ENCODE results near the gene FOXP1.

Gene FOXP1

DNA sequence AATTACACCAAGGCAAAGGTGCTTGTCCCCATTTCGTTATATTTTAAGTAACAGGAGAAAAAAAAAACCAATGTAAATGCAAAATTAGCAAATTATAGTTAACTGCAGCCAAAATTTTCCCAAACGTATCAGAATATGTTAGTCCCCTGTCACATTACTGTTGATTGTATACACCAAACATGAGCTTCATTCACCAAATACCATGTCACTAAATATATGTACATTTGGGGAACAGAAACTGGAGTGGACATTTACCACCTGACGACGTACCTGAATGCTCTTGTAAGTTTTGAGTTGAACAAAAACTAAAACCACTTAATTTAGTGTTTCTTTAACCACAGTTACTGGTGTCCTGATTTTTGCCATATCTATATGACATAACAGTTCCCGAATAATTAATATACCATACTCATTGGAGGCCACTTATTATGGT lies 3.3 kb upstream of the FOXP1 start:
- no peak for DNase-seq (ENCODE audit: low spot score)

DNA sequence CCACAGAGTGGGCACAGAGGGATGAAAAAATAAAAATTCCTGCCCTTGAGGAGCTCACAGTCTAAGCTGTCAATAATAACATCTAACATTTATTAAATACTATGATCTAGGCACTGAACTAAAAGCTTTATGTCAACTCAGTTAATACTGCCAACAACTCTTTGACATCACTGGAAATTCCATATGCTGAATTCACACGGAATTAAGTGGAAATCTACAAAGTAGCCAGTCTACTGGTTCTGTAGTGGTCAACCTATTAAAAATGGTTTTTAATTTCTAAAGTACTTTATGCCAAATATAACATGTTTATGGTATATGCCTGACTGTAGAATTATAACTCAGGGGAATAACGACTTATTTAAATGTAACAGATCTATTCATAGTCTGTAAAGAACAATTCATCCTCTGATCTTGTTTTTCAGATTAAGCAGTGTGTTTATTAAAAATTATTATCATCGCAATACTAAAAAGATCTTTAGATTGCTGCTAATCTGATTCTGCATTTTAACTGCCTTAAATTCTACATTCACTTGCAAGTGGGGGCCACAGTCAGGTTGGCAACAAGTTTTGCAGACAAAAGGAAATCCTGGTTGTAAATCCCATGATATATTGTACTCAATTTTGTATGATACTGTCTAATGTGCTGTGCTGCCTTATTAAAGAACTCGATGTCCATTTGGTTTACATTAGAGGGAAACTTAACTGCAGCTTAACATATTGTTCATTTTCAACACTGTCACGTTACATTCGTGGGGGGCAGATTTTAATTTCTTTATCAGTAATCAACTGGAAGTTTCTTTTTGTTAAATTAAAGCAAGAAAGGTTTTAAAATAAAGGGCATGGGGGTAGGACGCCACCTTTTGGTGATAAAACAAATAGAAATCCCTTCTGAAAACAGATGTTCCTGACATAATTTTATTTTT lies 2.6 kb upstream of the FOXP1 start:
- DNase-seq (ENCODE audit: low spot score), result peak; percentile 26

GRCh38 chr3:71585131-71585530 lies 1.6 kb upstream of the FOXP1 start:
- DNase-seq (ENCODE audit: low spot score), result no peak

- peak; percentile 32 for DNase-seq (ENCODE audit: low spot score)
Measured at GRCh38 chr3:71584394-71585011, 975 bp upstream of the FOXP1 start.

GRCh38 chr3:71582612-71583565 lies 639 bp downstream of the FOXP1 start:
- DNase-seq (ENCODE audit: low spot score), result peak; percentile 38

DNA sequence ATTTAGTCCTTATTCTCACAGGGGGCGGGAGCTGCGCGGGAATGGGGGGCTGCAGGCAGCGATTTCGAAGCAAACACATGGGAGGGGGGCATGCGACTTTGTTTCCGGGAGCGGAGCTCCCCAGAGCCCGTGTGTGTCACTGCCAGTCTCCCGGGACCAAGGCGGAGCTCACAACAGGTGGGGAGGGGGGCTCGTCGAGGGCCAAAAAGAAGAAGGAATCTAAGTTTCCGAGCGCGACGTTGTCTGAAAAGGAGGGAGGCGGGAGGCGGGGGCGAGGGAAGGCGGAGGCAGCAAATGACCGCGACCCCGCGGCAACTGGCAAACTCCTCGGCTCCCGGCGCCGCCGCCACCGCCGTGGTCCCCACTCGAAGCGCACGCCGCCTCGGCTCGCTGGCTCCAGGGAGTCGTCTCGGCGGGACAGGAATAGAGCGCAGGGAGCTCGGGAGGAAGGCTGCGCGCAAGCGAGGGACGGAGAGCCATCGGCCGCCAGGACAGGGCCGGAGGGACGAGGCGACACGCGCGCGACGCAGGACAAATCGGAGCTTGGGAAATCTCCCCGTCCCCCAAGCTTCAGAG lies 1.4 kb downstream of the FOXP1 start:
- no peak for DNase-seq (ENCODE audit: low spot score)

- peak; percentile 55 for DNase-seq (ENCODE audit: low spot score)
Measured at GRCh38 chr3:71581457-71582035, 2.0 kb downstream of the FOXP1 start.

DNA sequence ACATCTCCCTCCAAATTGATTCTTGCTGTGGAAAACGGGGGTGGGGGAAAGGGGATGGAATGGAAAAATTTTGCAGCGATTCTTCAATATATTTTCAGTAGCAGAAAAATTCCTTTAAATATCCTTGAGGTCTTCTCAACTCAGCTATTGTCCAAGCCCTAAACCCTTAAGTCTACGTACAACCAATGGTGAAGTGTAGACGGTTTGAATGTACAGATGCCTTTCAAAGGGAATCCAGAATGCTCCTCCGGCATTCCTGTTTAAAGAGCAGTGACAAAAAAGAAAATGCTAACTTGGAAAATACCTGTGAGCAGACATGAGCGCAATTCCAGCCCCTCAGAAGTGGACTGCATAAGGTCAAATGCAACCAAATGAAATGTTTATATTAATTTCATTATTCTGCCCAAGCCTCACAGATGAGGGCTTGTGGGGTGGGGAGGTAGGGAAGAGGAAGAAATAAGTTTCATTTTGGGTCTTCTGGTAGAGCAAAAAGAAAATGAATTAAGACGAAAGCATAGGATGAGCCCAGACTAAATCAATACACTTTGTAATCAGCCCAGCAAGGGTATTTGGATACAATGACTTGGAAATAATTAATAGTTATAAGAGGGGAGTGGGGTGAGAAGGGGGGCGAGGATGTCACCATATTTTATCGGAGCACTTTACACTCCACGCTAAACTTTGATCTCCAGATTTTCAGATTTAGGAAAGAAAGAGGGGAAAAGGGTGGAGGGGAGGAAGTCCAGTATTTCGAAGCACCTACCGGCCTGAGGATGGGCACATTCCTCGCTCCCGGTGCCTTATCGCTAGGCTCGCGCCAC lies 2.7 kb downstream of the FOXP1 start:
- DNase-seq (ENCODE audit: low spot score), result no peak

GRCh38 chr3:71579935-71580406 lies 3.6 kb downstream of the FOXP1 start:
- peak; percentile 17 for DNase-seq (ENCODE audit: low spot score)

DNA sequence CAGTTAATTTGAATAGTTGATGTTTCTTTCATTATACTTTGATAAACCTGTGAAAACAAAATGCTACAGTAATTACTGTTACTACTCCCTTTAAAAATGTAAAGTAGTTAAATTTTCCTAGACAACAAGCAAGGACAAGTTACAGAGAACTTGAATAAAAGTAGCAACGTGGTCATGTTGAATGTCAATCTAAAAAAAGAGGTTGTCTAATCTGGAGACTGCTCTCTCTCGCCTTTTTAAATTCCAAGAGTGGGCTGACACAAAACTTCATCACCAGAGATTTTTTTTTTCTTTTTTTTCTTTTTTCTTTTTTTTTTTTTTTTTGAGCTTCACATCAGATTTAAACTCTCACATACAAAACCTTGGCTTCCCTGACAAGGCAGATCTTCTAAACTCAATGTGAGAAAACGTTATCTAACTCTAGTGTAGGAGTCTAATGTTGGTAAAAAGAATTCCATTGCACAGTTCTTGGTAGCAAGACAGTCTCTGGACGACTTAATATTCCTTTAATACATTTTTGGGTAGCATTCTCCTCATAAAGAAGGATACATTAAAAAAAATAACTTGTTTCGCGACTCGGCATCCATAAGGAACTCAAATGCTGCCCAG lies 4.1 kb downstream of the FOXP1 start:
- DNase-seq (ENCODE audit: low spot score), result no peak

- DNase-seq (ENCODE audit: low spot score), result no peak
Measured at GRCh38 chr3:71578054-71578751, 5.3 kb downstream of the FOXP1 start.

GRCh38 chr3:71577011-71577410 lies 6.5 kb downstream of the FOXP1 start:
- DNase-seq (ENCODE audit: low spot score), result no peak

GRCh38 chr3:71575433-71575832 lies 8.1 kb downstream of the FOXP1 start:
- no peak for DNase-seq (ENCODE audit: low spot score)

GRCh38 chr3:71573181-71573580 lies 10.3 kb downstream of the FOXP1 start:
- no peak for DNase-seq (ENCODE audit: low spot score)

- no peak for DNase-seq (ENCODE audit: low spot score)
Measured at GRCh38 chr3:71570546-71570945, 13.0 kb downstream of the FOXP1 start.

DNA sequence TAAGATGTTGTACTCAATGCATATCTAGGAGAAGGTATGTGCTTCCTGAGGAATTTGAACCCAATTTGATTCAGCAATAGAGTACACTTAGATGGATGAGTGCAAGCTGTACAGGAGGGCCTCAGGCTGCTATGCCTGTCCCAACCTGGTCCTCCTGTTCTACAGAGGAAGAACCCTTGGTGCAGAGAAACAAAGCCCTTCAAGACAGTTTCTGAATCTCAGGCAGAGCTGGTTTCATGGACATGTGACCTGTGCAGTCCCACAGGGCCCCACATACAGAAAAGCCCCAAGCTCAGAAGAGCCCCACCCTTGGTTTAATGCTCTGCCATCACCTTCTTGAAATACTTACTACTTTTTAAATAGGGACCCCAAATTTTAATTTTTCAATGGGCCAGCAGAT lies 15.3 kb downstream of the FOXP1 start:
- DNase-seq (ENCODE audit: low spot score), result no peak

GRCh38 chr3:71566776-71567175 lies 16.8 kb downstream of the FOXP1 start:
- DNase-seq (ENCODE audit: low spot score), result no peak

DNA sequence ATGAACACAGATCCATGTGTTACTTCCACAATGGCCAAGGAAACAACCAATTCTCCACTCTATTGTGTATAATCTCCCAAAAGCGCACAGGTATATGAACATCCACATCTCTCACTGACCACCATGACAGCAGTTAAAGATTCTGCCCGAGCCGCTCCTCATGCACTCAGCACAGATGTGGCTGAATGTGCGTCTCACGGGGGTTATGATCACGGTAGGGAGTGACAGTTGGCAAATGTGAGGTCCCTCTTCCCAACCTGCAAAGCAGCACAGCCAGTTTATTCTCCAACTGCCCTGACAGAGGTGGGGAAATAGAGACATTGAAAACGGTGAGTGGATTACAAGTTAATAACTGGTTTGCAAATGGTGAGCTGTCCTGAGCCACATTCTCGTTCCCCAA lies 17.6 kb downstream of the FOXP1 start:
- no peak for DNase-seq (ENCODE audit: low spot score)

DNA sequence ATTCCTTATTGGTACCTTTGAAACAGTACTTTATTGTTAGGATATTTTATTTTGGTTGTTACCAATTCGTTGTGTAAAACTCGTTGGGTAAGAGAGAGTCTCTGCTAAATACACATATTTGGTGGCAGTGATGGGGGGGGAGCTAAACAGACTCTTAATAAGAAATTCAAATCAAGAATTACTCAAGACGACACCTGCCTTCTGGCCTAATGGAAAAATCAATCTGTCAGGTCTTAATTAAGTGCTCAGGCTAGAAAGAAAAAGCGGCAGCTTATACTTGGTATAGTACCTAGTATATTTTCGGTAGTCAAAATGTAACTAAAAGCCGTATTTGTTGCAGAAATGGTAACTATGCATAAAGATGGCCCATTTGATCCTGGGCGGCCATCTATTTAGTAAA lies 18.2 kb downstream of the FOXP1 start:
- DNase-seq (ENCODE audit: low spot score), result no peak
